SHP77 (cell line): ENCODE measurements around the gene PRSS50.

ENCODE experiments used
- DNase-seq, 2 experiments: peaks; one replicate each; lab custom pipeline; 2025; lab: John Stamatoyannopoulos, UW

Gene PRSS50

DNA sequence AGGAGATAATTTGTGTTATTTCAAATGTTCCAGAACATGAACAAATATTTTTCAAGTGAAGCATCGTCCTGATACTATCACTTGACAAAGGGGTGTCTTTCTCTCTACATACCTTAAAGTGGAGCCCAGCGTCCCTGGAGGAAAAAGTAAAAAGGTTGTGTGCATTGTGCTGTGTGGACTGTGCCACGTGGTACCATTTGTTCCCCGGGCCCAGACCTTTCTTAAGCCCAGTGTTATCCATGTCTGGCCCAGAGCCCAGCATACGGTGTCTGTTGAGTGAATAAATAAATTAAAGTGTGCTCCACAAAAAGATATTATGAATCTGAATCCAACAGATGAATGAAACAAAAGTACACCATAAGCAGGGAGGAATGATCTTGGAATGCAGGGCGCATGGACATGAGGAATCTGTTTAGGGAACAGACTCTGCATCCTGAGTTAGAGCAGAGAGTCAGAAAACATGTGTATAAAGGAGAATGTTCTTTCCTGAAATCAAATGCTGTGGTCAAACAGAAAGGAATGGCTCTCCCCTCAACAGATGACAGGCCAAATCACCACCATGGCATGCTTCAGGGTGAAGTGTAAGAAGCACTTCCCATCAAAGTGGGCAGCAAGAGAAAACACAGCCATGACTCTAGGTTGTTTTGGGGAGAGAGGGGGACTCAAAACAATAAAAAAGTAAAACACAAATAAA lies 8.1 kb upstream of the PRSS50 start:
- DNase-seq = no peak

DNA sequence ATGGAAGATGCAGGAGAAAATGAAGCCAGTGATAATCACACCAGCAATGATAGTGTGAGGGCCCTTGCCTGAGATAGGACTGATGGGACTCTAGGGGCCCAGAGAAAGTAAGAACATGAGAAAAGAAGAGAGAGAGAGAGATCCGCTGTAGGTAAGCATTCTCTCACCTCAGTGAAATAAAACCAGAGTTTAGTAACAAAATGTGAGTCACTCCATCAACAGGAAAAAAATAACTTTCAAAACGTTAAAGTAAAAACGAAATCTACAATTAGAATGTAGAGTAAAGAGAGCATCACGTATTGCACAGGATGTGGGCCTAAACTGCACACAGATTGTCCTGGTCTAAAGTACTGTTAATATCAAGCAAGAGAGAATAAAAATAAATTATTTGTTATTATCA lies 6.8 kb upstream of the PRSS50 start:
- no peak for DNase-seq

DNA sequence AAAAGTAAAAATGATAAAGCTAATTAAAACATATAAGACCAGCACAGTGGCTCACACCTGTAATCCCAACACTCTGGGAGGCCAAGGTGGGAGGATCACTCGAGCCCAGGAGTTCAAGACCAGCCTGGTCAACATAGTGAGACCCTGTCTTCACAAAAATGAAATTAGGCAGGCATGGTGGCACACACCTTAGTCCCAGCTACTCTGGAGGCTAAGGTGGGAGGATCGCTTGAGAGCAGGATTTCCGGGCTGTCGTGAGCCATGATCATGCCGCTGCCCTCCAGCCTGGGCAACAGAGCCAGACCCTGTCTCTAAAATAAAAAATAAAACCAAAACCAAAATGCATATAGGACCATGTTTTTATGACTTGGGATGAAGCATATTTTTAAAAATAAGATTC lies 4.8 kb upstream of the PRSS50 start:
- no peak for DNase-seq

DNA sequence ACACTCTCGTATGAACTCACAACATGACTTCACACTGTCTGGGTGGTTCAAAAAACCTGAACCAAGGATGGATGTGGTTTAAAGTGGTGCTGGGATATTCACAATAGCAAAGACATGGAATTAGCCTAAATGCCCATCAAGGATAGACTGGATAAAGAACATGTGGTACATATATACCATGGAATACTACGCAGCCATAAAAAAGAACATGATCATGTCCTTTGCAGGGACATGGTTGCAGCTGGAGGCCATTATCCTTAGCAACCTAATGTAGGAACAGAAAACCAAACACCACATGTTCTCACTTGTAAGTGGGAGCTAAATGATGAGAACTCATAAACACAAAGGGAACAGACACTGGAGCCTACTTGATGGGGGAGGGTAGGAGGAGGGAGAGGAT lies 3.3 kb upstream of the PRSS50 start:
- DNase-seq = no peak

DNA sequence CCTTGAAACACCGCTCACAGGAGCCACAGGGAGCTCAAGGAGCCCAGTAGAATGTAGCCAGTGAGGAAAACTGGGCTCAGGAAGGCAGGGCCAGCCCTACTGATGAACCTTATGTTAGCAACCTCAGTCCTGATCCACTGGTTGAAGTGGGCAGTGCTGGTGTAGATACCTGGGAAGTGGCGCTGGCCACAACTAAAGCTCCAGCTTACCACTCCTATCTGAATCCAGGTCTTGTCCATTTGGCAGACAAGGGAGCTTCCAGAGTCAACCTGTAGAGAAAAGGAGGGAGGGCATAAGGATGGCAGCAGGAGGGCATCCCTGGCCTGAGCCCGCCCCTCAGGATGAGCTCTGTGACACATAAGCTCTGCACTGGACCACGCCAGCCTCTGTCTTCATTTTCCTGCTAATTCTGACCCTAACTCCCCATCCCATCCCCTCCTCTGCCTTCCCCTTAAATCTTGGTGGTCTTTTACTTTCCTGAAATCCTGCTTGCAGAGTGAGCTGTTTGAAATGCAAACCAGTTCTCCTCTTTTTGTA lies 2.1 kb upstream of the PRSS50 start:
- DNase-seq = no peak

DNA sequence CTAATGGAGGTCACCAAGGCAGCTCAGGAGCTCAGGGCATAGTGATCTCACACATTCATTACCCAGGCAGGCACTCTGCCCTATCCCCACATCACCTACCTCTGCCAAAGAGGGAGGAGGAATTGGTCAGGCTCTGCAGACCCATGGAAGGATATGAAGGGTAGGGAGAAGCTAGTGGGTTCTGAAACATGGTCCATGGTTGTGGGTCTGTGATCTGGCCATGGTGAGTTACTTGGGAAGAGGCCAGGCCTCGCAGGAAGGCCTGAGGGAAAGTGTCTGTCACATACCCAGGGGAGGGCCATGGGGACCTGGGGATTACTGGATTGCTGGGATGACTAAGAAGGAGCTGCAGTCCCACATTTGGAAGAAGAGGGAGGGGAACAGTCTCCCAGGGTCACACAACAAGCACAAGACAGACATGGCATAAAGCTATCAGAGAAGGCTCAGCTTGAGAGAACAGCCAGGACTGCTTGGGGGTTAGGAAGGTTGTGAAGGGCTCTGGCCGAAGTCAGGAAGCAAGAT lies 1.4 kb upstream of the PRSS50 start:
- DNase-seq = no peak

DNA sequence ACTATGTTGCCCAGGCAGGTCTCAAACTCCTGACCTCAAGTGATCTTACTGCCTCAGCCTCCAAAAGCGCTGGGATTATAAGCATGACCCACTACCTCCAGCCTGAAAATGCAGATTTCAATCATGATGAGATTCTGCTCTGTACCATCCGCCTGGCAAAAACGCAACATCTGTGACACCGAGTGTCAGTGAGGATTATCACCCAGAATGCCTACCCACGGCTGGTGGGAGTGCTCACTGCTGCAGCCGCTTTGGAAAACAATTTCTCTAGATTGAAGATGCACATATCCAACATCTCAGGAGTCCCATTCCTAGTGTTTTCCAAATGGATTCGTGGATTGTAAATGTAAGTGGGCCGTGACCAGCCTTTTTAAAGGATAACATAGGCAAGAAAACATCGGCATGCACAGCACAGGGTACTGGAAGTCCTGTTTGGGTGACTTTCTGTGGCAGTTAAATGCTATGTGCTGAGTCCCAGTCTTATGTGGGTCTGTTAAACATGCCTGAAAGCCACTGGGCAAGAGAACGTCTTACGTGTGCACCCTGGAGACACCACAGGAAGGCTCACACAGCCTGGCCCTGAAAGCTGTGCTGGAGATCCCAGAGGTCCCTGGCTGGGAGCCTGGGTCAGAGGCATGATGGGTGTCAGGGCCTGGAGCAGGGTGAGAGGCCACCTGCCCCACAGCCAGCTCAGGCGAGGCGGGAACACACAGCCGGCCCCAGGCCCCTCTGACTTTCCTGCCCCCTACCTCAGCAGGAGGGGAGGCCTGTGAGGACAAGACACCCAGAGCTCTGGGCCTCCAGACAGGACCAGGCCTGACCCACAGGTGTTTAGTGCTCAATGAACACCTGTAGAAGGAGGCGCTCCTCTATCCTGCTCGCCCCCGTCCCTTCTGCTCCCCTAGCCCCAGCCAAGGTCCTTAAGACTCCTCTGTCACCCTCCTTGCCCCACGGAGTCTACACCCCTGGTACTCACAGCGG lies 918 bp downstream of the PRSS50 start:
- no peak for DNase-seq

DNA sequence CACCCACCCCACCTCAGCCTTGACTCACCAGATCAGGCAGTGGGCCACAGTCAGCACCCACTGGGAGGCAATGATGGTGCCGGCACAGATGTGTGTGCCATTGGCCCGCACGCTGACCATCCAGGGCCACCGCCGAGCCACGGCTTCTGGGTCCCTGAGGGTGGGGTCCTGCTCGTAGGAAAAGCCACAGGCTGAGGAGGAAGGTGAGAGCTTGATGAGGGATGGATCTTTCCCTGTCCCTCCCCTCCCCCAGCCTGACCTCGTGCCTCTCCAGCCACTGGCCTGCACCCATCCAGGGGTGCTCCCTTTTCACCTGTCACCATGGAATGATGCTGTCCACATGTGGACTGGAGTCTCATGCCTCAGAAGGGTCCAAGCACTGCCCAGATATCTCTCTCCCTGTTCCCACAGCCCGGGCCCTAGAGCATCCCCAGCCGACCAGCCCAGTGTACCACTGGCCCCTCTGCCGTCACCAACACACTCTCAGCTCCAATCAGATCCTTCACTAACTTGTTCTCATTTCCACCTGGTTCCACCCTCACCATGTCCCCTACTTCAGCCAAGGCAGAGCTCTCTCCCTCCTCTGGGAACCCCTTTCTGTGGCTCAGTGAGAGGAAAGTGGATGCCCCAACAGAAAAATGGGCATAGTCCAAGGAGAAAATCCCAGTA lies 2.0 kb downstream of the PRSS50 start:
- DNase-seq = no peak

DNA sequence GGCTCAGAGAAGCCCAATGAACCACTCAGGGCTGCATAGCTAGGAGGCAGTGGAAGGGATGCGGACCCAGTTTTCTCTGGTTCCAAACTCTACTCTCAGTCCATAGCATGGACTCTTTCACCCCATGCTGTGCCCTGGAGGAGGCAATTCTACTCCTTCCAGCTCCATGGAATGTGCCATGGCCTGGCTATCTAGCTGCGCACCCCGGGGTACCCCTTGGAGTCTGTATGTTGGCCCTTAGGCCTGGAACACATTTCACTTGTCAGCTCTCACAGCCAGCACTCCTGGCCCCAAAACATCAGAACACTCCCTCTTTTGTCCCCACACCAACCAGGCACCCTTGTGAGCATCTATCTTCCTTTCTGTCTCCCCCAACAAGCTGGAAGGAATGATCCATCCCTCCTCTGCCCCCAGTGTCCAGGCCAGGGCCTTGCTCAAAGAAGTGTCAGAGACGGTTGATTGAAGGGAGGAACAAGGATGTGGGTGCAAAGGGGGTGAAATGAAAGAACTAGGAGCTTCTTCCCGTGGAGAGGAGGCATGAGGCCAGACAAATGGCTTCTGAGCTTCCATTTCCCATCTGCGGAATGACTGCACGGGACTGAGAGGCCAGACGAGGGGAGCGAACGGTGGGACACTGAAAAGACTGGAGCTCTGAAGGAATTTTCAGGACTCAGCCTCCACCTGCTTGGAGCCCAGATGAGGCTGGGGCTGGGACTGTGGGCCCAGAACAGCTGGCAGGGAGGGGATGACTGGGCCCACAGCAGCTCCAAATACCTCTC lies 2.8 kb downstream of the PRSS50 start:
- no peak for DNase-seq

DNA sequence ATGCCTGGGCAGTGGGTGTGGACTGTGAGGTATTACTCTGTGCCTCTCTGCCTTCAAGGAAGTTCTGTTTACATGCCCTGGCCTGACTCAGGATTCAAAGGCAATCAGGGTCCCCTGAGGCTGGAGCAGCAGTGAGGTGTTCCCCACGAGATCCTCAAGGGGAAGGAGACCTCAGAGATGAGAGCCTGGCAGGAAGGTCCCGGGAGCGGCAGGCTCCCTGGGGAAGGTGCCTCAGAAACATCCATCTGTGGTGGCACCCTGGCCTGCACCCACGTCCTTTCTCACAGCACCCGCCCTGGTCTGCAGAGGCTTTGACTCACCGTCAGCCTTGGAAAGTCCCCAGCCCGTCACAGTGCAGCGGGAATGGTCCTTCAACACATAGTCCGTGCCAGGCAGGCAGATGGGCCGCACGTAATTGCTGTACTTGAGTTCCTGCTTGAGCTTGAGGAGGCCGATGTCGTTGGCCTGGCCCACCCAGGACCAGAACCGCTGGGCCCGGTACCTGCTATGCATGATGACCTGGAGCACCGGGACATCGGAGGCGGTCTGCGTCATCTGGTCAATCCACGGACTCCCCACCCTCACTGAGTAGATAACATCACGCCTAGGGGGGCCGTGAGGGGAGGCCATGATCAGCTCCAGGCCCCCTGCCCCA lies 3.6 kb downstream of the PRSS50 start:
- DNase-seq = no peak

DNA sequence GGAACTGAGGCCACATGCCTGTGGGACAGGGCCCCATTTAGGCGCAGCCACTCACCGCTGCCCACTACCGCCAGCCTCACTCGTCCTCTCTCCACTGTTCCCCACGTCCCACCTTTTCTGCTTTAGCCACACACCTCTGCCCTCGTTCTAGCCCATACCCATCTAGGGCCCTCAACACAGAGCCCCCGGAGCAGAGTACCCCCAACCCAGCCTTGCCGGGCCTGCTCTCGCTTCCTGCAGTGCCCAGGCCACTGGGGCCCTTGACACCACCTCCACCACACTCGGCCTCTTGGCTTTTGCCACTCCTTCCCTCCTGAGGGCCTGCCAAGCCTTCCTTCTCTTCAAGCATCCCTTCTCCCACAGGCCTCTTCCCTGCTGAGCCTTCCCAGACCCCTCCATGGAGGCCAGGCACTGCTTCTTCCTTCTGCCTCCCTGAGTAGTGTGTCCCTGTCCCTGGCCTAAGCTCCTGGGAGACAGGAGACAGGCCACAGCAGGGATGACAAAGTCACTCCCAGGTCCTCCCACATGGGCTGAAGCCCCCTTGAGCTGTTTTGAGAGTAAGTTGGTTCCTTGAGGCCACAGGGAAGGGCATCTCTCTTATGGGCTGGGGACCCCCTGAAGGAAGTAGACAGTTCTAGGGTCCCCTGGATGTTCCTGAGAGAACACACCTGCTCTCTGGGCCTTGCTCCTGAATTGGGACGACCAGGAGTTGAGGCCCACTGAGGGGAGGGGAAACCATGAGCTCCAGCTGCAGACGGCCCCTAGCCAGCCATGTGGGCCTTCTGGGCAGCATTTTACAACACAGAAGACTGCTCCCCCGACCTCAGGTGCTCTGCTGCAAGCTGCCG lies 4.4 kb downstream of the PRSS50 start:
- no peak for DNase-seq

DNA sequence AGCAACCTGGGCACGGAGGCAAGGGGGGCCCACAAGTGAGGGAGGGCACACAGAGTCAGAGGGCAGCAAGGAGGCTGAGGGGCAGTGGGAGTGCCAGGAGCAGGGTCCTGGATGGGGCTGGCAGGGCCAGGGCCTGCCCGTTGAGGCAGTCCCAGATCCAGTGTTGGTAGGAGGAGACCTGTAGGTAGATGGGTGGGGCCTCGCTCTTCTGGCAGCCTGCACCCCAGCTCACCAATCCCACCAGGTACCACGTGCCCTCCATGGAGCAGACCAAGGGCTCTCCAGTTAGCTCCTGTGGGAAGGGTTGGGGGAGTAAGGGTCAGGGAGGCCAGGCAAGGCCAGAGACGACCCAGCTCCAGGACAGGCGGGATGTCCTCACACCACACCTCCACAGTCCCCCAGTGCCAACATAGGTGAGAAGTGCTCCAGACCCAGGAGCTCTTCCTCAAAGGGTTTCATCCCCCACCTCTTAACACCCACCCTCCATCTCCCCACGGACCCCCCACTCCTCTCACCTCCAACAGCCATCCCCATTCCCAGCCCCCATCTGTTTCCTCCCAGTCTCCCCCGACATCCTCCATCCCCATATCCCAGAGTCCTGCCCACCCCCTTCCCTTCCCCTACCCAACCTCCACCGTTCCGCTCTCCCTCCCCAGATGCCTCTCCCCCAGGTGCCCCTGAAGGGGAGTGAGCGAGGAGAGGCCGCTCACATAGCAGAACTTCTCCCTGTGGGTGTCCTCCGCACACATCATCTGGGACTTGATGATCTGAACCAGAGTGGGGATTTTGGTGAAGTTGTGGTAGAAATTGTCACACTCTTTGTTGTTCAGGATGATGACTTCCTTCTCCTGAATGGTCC lies 5.2 kb downstream of the PRSS50 start:
- no peak for DNase-seq

DNA sequence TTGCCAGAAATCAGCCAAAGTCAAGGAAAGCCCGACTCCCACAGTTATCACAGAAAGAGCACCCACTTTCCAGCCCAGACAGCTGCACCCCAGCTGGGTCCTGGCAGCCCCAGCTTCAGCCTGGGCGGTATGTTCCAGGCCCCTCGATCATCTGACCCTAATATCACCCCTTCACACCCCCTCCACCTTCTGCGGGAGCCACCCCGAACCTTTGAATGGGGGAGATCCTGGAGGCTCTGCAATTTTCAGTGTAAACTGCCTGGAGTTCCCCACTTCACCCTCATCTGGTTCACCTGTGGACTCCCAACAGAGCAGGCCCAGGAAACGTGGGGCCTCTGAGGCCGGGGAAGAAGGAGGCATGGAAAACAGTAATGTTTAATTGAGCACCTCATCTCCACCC lies 5.9 kb downstream of the PRSS50 start:
- no peak for DNase-seq

DNA sequence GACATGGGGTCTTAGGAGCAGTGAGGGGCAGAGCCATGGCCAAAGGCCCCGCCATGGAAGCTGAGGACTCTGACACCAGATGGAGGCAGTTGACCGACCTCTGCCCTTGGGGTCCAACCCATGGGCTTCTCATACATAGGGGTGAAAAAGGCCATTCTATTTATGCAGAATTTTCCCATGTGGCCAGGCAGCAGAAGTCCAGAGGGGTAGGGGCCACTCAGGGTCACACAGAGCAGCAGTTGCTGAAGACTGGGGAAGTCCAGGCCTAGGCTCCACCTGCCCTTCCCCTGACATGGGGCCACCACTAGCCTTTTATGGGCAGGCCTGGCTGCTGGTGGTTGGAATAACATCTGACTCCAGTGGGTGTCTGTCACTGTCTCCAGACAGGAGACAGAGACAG lies 6.4 kb downstream of the PRSS50 start:
- no peak for DNase-seq

DNA sequence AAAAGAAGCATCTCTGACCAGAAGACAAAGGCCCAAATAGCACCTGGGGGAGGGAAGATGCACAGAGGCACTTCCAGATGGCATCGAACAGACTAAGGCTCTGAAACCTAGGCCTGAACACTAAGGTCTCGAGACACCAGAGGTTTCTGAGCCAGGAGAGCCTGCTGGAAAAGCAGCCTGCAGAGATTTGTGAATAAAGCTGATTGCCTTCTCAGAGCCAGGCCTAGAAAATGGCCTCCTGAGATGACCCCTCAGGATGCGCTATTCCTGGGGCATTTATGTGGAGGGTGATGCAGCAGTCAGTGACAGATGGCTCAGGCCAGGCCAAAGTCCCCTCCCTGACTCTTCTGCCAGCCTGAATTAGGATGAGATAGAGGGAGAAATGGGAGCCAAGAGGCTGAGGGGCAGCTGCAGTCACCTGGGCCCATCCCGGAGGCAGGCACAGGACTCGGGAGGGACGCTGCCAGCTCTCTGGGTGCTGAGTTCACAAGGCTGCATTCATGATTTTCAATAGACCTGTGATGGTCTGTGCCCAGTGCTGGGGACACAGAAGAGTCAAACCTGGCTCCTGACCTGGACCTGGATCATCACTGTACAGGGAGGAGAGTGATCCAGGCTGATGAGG lies 6.9 kb downstream of the PRSS50 start:
- no peak for DNase-seq

DNA sequence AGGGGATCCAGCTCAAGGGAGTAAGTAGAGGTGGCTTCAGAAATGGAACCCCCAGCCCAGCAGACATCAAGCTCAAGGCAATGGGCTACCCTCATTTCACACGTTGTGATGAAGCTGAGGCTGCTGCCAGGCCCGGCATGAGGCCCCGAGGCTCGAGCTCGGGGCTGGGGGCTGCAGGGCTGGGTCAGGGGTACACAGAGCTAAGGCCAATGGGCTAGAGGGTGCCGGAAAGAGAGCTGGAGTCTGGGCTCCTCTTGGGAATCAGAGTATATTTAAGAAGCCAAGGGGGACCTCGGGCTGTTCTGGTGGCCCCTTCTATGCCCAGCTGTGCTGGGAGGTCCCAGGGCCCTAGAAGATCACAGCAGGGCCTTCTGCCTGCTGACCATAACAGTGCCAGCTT lies 7.4 kb downstream of the PRSS50 start:
- DNase-seq = no peak

DNA sequence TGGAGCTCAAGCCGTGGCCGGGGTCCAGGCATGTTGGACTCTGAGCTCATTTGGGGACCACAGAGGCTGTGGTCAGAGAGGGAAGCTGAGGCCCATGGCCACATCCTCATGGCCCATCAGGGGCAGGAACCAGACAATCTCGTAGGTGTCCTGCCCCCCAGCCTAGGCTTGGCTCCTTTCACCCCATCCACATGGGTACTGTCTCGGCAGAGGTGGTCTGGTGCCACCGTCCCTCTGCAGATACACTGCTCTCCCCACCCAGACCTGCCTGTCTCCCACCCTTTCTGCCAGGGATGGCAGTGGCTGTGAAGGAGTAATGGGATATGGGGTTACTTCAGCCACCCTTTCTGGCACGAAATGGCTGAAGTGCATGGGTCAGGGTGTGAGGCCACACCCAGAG lies 7.9 kb downstream of the PRSS50 start:
- DNase-seq = no peak

DNA sequence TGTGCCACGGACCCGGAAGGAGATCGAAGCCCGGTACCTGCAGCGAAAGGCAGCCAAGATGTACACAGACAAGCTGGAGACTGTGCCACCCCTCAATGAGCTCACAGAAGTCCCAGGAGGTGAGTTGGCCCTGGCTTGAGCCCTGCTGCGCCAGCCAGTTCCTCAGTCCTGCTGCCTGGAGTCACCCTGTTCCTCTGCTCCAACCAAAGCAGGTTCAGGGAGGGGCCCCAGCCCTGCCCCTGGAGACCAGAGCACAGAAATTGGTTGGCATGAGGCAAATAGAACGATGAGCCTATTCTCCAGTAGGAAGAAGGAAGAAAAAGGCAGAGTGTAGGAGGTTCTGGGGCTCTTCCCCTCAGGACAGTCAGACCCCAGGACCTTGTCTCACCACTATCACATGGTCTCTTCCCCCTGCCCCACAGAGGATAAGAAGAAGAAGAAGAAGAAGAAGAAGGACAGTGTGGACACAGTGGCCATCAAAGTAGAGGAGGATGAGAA lies 8.5 kb downstream of the PRSS50 start:
- DNase-seq = no peak
